Measurements from ENCODE around the gene SSNA1.

SSNA1 gene, protein sequence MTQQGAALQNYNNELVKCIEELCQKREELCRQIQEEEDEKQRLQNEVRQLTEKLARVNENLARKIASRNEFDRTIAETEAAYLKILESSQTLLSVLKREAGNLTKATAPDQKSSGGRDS

DNA sequence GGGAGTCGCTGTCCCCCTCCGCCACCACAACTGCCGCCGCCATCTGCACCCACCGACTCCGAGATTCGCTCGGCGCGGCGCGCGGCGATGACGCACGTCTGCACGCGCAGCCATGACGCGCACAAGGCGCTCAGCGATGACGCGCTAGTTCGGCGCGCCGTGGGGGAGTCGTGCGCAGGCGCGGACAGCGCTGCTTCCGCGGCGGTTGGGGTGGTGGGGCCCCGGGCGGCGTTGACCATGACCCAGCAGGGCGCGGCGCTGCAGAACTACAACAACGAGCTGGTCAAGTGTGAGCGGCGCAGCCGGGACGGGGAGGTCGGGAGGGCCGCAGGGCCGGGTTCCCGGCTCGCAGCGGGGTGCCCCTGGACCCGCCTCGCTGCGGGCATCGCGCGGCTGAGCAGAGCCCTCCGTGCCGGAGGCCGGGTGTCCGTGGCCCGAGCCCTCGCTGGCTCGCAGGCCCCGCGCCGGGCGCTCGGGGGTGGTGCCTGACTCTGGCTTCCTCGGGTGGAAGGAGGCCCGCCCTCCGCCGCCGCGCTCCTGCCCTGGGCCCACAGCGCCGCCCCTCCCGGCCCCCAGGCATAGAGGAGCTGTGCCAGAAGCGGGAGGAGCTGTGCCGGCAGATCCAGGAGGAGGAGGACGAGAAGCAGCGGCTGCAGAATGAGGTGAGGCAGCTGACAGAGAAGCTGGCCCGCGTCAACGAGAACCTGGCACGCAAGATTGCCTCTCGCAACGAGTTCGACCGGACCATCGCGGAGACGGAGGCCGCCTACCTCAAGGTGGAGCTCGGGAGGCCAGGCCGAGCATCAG, at the start of gene SSNA1, which contains the start of gene ANAPC2:
Gene SSNA1 (plus strand): TSS at position 187 of the 807 bp plus-strand sequence. CDS start 51 bp downstream, at position 238.
Gene ANAPC2 (minus strand): TSS at position 71 of the 807 bp plus-strand sequence. CDS start 28 bp downstream, at position 43.
- peak; percentile 98 for DNase-seq

DNA sequence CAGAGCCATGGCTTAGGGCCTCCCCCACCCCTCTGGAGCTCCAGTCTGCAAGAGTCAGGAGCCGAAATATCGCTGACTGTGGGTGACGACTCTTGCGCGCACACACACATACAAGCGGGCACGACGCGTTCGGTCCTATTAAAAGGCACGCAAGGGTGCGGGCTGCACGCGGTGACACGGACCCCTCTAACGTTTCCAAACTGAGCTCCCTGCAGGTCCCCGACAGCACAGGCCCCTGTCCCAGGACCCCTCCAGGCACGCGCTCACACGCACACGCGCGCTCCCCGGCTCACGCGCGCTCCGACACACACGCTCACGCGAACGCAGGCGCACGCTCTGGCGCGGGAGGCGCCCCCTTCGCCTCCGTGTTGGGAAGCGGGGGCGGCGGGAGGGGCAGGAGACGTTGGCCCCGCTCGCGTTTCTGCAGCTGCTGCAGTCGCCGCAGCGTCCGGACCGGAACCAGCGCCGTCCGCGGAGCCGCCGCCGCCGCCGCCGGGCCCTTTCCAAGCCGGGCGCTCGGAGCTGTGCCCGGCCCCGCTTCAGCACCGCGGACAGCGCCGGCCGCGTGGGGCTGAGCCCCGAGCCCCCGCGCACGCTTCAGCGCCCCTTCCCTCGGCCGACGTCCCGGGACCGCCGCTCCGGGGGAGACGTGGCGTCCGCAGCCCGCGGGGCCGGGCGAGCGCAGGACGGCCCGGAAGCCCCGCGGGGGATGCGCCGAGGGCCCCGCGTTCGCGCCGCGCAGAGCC, 49.6 kb upstream of the SSNA1 start, which contains the start of gene GRIN1:
Gene GRIN1 (plus strand): TSS at position 433 of the 746 bp plus-strand sequence. CDS start 333 bp downstream, outside the sequence.
- DNase-seq = no peak

DNA sequence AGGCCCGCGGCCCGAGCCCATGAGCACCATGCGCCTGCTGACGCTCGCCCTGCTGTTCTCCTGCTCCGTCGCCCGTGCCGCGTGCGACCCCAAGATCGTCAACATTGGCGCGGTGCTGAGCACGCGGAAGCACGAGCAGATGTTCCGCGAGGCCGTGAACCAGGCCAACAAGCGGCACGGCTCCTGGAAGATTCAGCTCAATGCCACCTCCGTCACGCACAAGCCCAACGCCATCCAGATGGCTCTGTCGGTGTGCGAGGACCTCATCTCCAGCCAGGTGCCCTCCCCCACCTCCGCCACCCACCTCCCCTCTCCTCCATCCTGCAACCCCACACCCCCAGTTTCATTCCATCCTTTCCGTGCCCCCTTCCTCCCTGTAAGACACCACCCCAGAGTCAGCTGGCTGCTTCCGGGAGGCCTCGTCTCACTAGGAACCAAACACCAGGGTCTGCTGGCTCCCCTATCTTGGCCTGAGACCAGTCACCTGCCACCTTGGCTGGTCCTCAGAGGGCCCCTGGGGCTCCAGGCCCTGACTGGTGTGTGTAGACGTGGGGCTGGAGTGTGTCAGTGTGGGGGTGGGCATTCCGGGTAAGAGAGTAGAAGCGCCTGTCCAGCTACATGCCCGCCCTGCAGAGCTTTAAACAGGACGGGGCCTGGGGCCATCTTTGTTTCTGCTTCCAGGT, 48.9 kb upstream of the SSNA1 start:
- DNase-seq = no peak

DNA sequence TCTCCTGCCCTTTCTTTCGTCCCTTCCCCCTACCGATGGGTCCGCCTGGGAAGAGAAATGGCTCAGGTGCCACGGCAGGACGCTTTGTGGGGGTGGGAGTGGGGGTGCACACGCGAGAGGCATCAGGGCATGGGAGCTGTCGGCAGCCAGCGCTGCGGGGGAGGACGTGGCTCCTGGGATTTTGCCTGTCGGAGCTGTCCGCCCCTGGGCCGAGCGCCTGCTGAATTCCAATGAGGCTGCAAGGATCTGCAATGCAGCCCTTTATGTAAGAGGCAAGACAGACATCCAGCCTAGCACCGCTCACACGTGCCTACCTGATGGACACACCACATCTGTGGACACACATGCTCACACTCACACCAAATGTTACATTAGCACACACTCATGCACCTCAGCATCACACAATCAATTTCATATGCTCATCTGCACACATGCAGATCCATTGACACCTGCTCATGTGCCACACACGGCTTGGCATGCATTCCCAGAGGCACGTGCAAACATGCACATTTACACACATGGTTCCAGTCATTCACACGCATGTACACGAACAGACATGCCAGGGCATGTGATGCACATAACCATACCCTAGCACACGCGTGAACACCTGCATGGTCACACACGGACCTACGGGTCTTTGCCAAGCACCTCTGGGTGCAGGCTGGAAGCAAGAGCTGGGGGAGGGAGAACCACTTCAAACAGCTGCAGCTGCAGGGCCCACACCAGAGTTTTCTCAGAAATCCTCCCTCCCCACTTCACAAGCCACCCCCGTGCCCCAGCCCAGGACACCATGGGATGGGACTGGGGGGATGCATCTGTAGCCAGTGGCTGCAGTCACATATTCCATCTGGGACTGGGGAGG, 48.1 kb upstream of the SSNA1 start:
- no peak for DNase-seq

DNA sequence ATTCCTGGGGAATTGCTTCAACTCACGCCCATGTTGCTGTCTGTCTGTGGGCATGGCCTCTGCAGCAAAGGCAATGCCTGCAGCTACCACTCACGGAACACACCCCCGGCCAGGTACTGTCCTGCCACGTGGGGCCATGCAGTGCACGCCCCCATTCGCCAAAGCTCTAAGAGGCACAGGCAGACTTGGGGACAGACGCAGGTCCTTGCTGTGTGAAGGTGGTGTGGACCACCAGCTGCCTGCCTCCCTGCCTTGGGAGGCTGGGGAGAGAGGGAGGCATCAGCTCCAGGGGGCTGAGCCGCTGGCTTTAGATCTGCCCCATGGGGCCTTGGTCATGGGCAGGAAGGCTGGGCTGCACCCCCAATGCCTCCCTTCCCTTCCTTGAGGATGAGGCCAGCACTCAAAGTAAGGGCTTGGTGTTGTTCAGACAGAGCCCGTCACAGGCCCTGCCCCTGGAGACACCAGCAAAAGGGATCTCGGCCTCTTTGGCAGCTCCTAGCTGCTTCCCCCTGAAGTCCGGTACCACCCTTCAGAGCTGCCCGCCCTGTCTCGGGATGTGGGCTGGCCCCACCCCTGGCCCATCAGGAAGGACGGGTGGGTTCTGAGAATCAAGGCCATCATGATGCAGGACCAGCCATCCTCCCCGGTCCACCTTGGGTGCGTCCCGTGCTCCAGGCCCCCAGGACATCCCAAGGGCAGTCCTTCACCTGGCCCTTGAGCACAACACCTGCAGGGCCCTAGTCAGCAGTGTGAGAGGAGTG, 47.2 kb upstream of the SSNA1 start:
- DNase-seq = no peak

DNA sequence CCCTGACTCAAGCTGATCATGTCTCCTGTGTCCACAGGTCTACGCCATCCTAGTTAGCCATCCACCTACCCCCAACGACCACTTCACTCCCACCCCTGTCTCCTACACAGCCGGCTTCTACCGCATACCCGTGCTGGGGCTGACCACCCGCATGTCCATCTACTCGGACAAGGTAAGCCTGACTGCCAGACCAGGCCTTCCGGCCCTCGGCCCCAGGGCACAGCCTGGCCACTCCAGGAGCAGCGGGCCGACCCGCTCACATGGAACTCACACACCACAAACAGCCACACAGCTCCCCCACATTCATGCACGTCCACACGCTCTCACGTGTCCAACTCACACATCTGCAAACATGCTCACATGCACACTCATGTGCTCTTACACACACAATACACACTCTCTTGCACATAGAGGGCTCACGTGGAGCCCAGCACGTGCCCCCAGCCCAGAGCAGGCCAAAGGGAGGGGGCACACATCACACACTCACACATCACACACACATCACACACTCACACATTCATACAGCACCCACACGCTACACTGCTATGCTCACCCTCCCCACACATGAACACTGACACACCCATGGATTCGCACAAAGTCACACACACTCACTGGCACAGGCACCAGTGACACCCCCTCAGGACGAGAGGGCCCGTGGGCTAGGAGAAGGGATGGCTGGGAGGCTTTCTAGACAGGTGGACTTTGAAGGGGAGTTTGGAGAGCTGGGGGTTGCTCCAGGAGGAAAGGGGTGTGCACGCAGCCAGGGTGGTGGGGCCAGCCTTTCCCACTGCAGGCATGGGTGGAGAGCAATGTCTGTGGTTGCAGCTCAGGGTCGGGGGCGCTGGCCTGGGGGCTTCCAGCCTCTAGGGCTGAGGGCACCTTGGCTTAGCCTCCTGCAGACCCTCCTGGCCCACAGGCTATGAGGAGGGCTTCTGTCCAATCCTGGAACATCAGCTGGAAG, 46.2 kb upstream of the SSNA1 start:
- DNase-seq = no peak

DNA sequence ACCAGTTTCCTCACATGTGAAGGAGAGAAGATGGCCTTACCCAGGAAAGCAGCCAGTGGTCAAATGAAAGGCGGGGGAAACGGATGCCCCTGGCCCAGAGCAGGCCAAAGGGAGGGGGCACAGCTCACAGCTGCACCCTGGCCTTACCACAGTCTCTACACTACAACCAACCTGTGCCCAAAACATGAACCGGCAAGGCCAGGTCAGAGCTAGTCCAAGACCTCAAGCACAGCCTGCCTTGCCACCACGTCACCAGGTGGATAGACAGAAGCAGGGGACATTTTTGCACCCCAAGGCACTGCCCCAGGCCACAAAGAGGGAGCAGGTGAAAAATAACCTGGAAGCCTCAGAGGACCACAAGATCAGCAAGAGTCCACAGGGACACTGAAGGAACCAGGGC, 45.0 kb upstream of the SSNA1 start:
- no peak for DNase-seq

DNA sequence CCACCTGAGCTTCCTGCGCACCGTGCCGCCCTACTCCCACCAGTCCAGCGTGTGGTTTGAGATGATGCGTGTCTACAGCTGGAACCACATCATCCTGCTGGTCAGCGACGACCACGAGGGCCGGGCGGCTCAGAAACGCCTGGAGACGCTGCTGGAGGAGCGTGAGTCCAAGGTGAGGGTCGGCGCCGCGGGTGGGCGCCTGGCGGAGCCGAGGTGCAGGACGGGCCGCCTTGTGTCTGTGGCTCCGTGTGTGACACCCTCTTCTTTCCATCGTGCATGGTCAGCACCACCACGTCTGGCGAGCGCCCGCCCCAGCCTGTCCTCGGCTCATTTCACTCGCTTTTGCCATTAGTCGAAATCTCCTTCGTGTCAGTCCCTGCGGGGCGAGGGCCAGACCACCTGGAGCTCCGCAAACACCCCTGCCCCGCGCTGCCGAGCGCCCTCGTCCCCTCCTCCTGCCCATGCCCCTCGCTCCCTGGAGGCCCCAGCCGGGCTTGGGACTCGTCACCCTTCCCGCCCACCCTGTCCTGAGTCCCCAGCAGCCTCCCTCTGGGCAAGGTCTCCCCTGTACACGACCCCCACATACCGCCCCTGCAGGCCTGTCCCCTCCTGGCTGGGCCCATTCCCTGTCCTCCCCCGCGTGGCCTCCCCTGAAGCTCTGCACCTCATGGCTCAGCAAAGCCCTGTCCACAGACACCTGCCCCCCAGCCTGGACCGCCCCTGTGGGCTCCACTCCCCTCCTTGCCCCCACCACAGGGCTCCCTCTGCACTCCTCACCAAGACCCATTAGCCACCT, 42.5 kb upstream of the SSNA1 start:
- DNase-seq = no peak

DNA sequence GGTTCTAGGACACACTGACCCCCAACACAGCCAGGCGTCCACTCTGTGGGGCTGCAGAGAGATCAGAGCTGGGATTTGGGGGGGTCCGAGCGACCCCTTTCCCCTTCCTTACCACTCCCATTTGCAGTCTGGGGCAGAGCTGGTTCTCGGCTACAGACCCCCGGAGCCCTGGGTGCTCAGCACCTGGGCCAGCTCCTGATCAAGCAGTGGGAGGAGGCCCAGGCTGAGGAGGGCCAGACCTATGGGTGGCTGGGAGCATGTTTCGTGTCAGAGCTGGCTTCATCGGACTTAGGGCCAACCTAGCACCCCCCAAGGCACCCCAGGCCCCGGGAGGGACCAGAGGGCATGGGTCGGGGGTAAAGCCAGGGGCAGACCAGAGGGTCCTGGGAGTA, 42.0 kb upstream of the SSNA1 start:
- DNase-seq = no peak

DNA sequence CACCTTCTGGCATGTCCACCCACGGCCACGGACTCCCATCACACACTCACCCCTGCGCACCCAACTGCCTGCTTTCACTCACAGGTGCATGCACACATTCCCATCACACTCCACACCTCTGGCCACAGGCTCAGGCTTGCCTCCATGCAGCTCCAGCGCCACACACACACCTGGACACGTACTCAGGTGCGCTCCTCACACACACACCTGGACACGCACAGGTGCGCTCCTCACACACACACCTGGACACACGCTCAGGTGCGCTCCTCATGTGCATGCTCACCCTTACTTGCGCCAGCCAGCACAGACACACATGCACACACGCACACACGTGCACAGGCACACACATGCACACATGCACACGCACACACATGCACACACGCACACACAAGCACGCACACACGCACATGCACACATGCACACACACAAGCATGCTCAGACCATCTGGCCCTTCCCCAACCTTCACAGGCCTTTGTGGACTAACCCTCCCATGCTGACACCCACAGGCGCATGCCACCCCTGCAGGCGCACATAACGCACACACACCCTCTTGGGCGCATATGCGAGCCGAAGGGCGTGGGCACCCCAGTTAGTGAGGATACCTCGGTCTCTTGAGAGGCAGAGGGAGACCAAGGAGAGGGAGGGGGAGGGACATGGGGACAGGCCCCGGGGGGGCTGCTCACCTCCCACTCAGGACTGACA, 41.2 kb upstream of the SSNA1 start:
- no peak for DNase-seq

DNA sequence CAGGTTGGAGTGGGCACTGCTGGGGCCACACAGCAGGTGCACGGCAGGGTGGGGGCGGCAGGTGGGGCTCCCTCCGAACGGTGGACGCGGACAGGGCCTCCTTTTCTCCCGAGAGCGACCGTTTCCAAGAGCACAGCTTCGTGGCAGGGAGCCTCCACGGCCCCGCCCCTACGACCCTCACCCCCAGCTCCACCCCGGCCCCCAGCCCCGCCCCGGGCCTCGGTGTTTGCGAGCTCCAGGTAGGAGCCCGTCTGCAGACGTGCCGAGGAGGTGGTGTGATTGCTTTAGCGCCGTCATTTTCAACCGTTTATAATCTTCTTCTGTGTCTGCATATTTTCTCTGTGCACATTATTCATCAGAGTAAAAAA, 40.7 kb upstream of the SSNA1 start:
- DNase-seq = no peak

DNA sequence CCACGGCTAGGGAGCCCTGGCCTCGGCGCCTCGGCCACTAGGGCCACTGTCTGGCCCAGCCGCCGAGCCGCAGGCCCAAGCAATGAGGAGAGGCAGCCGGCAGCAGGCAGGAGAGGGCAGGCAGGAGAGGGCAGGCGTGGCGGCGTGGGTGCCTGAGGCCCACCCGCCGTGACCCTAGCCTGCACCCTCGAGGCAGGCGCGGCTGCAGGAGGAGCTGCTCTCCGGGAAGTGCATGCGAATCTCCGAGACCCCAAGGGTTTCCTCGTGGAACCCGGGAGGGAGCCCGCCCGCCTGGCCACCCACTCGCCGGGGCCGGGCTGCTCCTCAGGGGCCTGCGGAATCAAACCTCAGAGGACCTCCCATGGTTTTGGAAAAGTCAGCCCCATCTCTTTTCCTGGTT, 40.2 kb upstream of the SSNA1 start:
- no peak for DNase-seq

DNA sequence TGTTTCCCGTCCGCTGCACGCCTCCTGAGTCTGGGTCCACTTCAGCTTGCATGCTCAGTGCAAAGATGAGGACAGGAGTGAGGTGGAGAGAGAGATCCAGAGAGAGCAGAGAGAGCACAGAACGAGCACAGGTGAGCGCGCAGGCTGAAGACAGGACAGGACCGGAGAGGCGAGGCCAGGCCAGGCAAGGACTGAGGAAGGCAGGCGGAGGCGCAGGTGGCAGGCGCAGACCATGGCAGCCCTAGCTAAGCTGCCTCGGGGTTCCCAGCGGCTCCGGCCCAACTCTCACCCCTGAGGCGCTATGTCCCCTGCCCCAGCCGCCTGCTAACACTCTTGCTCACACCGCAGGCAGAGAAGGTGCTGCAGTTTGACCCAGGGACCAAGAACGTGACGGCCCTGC, 39.8 kb upstream of the SSNA1 start:
- DNase-seq = no peak

DNA sequence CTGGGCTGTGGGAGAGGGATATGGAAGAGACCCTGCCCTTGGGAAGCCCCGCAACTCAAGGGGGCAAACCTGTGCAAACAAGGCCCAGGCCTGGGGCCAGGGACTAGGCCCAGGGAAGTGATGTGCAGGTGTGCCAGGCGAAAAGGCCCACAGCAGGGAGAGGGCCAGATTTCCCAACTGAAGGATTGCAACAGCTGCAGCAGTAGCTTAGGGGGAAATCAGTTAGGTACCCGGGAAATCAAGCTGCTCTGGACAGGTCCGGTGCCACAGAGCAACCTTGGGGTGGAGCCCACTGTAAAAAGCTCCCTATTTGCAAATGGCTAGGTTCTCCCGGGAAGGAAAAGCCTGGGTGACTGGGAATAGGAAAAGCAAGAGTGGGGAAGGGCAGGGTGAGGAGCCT, 39.1 kb upstream of the SSNA1 start:
- no peak for DNase-seq

DNA sequence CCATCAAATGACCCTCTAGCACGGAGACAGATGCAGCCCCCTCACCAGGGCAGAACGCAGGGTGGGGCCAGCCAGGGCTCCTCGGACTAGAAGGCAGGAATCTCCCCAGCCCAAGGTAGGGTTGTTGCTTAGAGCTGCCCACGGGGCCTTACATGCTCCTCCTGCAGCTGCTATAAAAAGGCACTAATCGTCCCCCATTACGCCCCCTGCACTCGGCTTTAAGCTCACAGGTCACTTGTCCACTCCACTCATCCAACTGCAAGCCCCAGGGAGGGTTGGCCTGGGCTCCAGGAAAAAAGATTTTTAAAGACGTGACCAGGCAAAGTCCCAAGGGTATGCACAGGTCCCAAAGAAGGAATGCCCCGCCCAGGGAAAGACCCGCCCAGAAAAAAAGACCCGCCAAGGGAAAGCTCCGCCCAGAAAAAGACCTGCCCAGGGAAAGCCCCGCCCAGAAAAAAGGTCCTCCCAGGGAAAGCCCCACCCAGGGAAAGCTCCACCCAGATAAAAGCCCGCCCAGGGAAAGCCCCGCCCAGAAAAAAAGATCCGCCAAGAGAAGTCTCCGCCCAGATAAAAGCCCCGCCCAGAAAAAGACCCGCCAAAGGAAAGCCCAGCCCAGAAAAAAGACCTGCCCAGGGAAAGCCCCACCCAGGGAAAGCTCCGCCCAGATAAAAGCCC, 38.4 kb upstream of the SSNA1 start:
- DNase-seq = no peak

DNA sequence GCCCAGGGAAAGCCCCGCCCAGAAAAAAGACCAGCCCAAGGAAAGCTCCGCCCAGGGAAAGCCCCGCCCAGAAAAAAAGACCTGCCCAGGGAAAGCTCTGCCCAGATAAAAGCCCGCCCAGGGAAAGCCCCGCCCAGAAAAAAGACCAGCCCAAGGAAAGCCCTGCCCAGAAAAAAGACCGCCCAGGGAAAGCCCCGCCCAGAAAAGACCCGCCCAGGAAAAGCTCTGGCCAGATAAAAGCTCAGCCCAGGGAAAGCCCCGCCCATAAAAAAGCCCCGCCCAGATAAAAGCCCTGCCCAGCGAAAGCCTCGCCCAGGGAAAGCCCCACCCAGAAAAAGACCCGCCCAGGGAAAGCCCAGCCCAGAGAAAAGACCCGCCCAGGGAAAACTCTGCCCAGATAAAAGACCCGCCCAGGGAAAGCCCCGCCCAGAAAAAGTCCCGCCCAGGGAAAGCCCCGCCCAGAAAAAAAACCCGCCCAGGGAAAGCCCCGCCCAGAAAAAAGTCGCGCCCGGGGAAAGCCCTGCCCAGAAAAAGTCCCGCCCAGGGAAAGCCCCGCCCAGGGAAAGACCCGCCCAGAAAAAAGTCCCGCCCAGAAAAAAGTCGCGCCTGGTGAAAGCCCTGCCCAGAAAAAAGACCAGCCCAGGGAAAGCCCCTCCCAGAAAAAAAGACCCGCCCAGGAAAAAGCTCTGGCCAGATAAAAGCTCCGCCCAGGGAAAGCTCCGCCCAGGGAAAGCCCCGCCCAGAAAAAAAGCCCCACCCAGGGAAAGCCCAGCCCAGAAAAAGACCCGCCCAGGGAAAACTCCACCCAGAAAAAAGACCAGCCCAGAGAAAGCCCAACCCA, 37.6 kb upstream of the SSNA1 start:
- peak; percentile 84 for DNase-seq

DNA sequence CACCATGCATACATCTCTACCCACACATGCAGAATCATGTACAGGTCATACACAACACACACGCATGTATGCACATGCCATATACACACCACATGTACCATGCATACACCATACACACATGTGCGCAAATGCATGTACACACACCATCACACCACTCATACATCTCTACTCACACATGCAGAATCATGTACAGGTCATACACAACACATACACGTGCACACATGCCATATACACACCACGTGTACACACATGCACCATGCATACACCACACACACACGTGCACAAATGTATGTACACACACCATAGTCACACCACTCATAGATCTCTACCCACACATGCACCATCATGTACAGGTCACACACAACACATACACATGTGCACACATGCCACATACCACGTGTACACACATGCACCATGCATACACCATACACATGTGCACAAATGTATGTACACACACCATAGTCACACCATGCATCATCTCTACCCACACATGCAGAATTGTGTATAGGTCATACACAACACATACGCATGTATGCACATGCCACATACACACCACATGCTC, 35.6 kb upstream of the SSNA1 start:
- no peak for DNase-seq
